Neural crest cell (in vitro differentiated cells): Measurements from ENCODE around the gene DACH1. TPM values are rescaled to one million over a fixed set of nuclear protein-coding genes. Genes with fewer than 3 reads are reported as not detected.

ENCODE experiments used
- DNase-seq: peaks from one replicate; pipeline ENCODE4 v3.0.0; 2021; ENCODE audit warnings: low read depth, mixed read lengths, low spot score
- H3K27ac Mint-ChIP-seq: one replicate; pipeline ENCODE4 v1.8.0; 2021; ENCODE audit warnings: mild to moderate bottlenecking, mixed read lengths; ENCODE audit not compliant: unreplicated experiment
- H3K27me3 Mint-ChIP-seq: 2 replicates; pipeline ENCODE4 v1.8.0; 2021; ENCODE audit warnings: low read depth, mild to moderate bottlenecking, mixed read lengths
- H3K36me3 Mint-ChIP-seq: 2 replicates; pipeline ENCODE4 v1.8.0; 2021; ENCODE audit warnings: low read depth, mild to moderate bottlenecking, mixed read lengths
- H3K4me1 Mint-ChIP-seq: 2 replicates; pipeline ENCODE4 v1.8.0; 2021; ENCODE audit warnings: mixed read lengths
- H3K4me3 Mint-ChIP-seq: one replicate; pipeline ENCODE4 v1.8.0; 2021; ENCODE audit warnings: mild to moderate bottlenecking, mixed read lengths
- H3K9me3 Mint-ChIP-seq: 2 replicates; pipeline ENCODE4 v1.8.0; 2021; ENCODE audit warnings: mixed read lengths
- total RNA-seq: library from RNA; stranded (reverse); gene quantifications from 2 replicates; pipeline ENCODE4 v1.2.1, GENCODE V29; 2021
- TF ChIP-seq, protein P1 (sequence below): fragments of 200-600 bp; sonication (generic); conservative IDR thresholded peaks from 2 replicates; pipeline ENCODE4 v1.5.0; 2021; ENCODE audit warnings: antibody characterized with exemption, mild to moderate bottlenecking

The DACH1 gene
- total RNA-seq, 1 donor from 2014 or later = 23.7 TPM

DNA sequence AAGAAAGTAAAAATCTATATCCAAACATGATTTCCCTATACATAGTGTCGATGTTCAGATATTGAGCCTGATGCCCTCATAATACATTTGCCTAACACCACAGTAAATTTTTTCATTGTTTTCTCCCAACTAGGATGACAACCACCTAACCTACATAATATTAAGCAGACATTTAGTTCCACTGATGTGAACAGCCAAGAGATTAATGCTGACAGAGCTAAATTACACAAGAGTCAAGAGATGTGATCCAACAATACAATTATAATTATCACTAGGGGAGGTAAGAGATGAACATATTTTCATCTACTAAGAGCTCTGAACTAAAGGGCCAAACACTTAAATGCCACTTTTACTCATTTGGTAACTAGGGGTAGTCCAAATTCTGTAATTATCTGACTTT is 145.9 kb downstream of the DACH1 start:
- no peaks in the 10 kb centered on the region for H3K27me3 Mint-ChIP-seq
- no peak for DNase-seq
- H3K4me3 Mint-ChIP-seq = no peak overlapping the region
- H3K4me1 Mint-ChIP-seq = peaks cover 20% of the 10 kb centered on the region
- no peaks in the 10 kb centered on the region for H3K9me3 Mint-ChIP-seq
- H3K36me3 Mint-ChIP-seq = no peaks in the 10 kb centered on the region
- TF ChIP-seq, protein P1, sequence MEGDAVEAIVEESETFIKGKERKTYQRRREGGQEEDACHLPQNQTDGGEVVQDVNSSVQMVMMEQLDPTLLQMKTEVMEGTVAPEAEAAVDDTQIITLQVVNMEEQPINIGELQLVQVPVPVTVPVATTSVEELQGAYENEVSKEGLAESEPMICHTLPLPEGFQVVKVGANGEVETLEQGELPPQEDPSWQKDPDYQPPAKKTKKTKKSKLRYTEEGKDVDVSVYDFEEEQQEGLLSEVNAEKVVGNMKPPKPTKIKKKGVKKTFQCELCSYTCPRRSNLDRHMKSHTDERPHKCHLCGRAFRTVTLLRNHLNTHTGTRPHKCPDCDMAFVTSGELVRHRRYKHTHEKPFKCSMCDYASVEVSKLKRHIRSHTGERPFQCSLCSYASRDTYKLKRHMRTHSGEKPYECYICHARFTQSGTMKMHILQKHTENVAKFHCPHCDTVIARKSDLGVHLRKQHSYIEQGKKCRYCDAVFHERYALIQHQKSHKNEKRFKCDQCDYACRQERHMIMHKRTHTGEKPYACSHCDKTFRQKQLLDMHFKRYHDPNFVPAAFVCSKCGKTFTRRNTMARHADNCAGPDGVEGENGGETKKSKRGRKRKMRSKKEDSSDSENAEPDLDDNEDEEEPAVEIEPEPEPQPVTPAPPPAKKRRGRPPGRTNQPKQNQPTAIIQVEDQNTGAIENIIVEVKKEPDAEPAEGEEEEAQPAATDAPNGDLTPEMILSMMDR = no peak
- H3K27ac Mint-ChIP-seq = no peak overlapping the region

DNA sequence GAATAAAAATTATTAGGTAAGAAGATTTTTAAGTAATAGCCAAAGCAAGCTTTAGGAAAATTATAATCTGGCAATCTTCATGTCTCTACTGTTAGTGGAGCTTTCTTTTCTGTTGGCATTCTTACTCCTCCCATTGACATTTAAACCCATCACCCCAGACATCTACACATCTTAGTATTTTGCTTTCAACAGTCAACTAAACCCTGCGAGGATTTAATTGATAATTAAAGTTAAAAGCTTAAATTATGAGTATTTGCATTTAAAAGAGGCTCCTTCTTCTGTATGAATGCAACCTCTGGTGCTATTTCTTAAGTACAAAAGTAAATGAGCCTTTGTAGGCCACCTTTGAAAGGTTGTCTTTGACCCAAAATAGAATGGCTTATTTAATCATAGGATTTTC is 148.1 kb downstream of the DACH1 start:
- no peaks in the 10 kb centered on the region for H3K27me3 Mint-ChIP-seq
- no peak overlapping the region for H3K4me3 Mint-ChIP-seq
- TF ChIP-seq, protein P1 = no peak
- peaks cover 15% of the 10 kb centered on the region for H3K4me1 Mint-ChIP-seq
- no peaks in the 10 kb centered on the region for H3K36me3 Mint-ChIP-seq
- DNase-seq = no peak
- H3K27ac Mint-ChIP-seq = no peak overlapping the region
- H3K9me3 Mint-ChIP-seq = no peaks in the 10 kb centered on the region

DNA sequence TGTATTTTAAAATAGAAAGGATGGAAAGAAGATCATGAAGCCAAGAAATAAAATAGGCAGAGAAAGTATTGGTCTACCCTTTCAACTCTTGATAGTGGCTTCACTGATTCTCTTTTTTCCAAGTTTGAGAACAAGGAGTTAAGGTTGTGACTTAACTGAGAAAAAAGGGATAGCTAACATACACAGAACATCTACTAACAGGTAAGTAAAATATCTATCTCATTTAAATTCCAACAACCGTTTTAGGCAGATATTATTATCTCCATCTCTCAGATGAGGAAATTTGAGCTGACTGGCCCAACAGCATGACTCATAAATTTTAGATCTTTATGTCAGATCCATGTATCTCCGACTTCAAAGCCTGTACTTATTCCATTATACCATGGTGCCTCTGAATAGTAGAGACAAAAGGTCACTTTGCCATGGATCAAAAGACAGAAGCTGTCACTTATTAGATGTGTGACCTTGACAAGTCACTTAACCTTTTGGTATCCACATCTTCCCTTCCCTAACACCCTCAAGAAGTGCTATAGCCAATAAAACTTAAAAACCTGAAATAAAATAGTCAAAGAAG is 152.1 kb downstream of the DACH1 start:
- no peak for DNase-seq
- peaks cover 16% of the 10 kb centered on the region for H3K4me1 Mint-ChIP-seq
- TF ChIP-seq, protein P1 = no peak
- no peaks in the 10 kb centered on the region for H3K9me3 Mint-ChIP-seq
- H3K36me3 Mint-ChIP-seq = no peaks in the 10 kb centered on the region
- no peak overlapping the region for H3K4me3 Mint-ChIP-seq
- H3K27me3 Mint-ChIP-seq = no peaks in the 10 kb centered on the region
- H3K27ac Mint-ChIP-seq = no peak overlapping the region

DNA sequence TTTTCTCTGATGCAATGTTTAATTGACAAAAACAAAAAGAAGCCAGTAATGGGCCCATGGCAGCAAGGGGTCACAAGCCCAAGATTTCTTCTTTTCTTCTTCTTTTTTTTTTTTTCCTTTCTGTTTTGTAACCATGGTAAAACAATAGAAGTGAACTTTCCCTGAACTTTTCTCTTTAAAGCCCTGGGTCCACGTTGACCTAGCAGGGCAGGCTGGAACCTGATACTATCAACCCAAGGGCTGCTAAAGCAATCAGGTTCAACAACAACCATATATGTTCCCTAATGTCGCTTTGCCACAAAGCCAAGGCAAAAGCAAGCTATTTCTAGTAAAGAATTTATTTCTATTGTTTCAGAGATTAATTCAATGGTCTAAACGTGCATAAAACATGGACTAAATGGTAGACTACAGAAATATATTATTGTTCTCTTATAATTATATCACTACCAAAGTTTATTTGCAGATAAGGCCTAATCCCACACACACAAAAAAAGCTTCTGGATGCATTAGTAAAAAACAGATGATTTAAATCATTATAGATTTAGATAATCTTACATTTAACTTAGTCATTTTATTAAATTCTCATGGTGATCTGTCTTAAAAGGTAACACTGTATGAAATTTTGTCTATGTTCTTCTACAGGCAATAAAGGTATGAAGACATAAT is 153.9 kb downstream of the DACH1 start:
- Mint-ChIP-seq H3K4me1 (peaks cover 10% of the 10 kb centered on the region), H3K9me3 (peaks cover 2% of the 10 kb centered on the region), H3K36me3 (peaks cover 3% of the 10 kb centered on the region), H3K4me3 (no peak overlapping the region), H3K27me3 (no peaks in the 10 kb centered on the region), H3K27ac (no peak overlapping the region)
- TF ChIP-seq, protein P1 = no peak
- no peak for DNase-seq

DNA sequence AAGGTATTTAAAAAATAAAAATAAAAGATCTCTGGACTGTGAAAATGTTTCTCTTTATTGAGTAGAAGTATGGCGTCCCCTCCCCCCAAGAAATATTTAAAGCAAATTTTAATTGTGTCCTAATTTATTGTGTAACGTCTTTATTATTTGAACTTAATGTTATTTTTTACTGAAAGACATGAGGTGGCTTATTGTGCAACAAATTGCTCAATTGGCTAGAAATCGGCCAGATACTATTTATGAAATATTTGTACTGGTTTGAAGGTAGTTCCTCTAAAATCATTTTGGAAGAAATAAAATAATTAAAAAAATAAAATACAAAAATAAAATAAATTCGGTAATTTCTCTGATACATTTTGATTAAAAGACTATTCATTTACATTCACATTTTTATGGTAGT is 162.3 kb downstream of the DACH1 start:
- peaks cover 5% of the 10 kb centered on the region for H3K9me3 Mint-ChIP-seq
- peaks cover 10% of the 10 kb centered on the region for H3K4me1 Mint-ChIP-seq
- no peak overlapping the region for H3K4me3 Mint-ChIP-seq
- H3K36me3 Mint-ChIP-seq = peaks cover 6% of the 10 kb centered on the region
- H3K27ac Mint-ChIP-seq = no peak overlapping the region
- no peaks in the 10 kb centered on the region for H3K27me3 Mint-ChIP-seq
- no peak for DNase-seq
- TF ChIP-seq, protein P1 = no peak
